AG04450 (cell line): ENCODE results near the gene SRSF2. TPM values are rescaled to one million over a fixed set of nuclear protein-coding genes. Genes with fewer than 3 reads are reported as not detected.

Experiments
- CTCF ChIA-PET: fragments of 300-600, 350-600 bp; formaldehyde crosslinking; extraction: SDS; loops from one replicate; lab custom pipeline; 2022; ENCODE audit warnings: antibody characterized with exemption, inconsistent platforms; lab: Charles Lee
- POLR2A ChIA-PET: fragments of 350-600 bp; formaldehyde crosslinking; extraction: SDS; loops from one replicate; lab custom pipeline; 2021; ENCODE audit warnings: antibody characterized with exemption, inconsistent platforms; lab: Yijun Ruan, JAX
- DNase-seq: peaks from one replicate; pipeline ENCODE4 v3.0.0-alpha.2; 2011; ENCODE audit warnings: low read depth, low spot score
- H3K27ac ChIP-seq: one replicate; pipeline ENCODE4 v1.5.1; 2012; ENCODE audit warnings: low read depth, low read length, control low read depth
- H3K27me3 ChIP-seq: one replicate; pipeline ENCODE4 v1.6.0; 2012; ENCODE audit warnings: low read length; ENCODE audit not compliant: control insufficient read depth, insufficient read depth
- H3K4me3 ChIP-seq: 2 replicates; pipeline ENCODE4 v1.5.1; 2011; ENCODE audit warnings: mild to moderate bottlenecking, low read depth, low read length, control low read depth
- H3K9me3 ChIP-seq: 2 replicates; pipeline ENCODE4 v1.5.1; 2012; ENCODE audit warnings: low read length; ENCODE audit not compliant: control insufficient read depth, insufficient read depth
- CTCF ChIP-seq: IDR thresholded peaks from 2 replicates; pipeline ENCODE4 v1.5.1; 2011; ENCODE audit warnings: low read depth, low read length, control low read depth, inconsistent platforms
- polyA plus RNA-seq: library from polyadenylated mRNA; depleted of rRNA; stranded (reverse); fragments of >200 nt; gene quantifications from 2 replicates; pipeline ENCODE4 v1.2.3, GENCODE V29; 2011

Gene SRSF2
- polyA plus RNA-seq, 1 experiment: 184 TPM

GRCh38 chr17:76689859-76690258, 47.3 kb downstream of the SRSF2 start:
- ChIA-PET CTCF (interaction anchor here (1.0 to 2.7 kb wide), 4 partner anchors 8 to 66 kb away, joined by 4 to 7 read pairs (median 4); no protein-coding TSS in a partner anchor), POLR2A (interaction anchor here (0.7 to 1.4 kb wide), 2 partner anchors 11 to 114 kb away, joined by 4 to 5 read pairs; no protein-coding TSS in a partner anchor)
- no peak overlapping the region for H3K27ac ChIP-seq
- no peak for TF ChIP-seq CTCF
- no peaks in the 10 kb centered on the region for H3K9me3 ChIP-seq
- no peak overlapping the region for H3K4me3 ChIP-seq
- no peak for DNase-seq
- H3K27me3 ChIP-seq: no peaks in the 10 kb centered on the region

GRCh38 chr17:76688165-76688622, 48.9 kb downstream of the SRSF2 start:
- DNase-seq: no peak
- CTCF ChIA-PET: interaction anchor here (0.6 to 1.5 kb wide), 2 partner anchors 159 to 385 kb away, joined by 3 to 5 read pairs; no protein-coding TSS in a partner anchor
- Histone ChIP-seq H3K27ac (peak overlapping the region; percentile 82), H3K27me3 (no peaks in the 10 kb centered on the region), H3K4me3 (peak overlapping the region; percentile 25), H3K9me3 (no peaks in the 10 kb centered on the region)
- POLR2A ChIA-PET: interaction anchor here (0.6 to 1.9 kb wide), 7 partner anchors 13 to 38 kb away, joined by 3 to 9 read pairs (median 6); partner anchors contain the start of genes JMJD6 and METTL23
- no peak for TF ChIP-seq CTCF

GRCh38 chr17:76687298-76688164, 49.6 kb downstream of the SRSF2 start:
- Histone ChIP-seq H3K27ac (no peak overlapping the region), H3K4me3 (no peak overlapping the region), H3K27me3 (no peaks in the 10 kb centered on the region), H3K9me3 (no peaks in the 10 kb centered on the region)
- DNase-seq: no peak
- POLR2A ChIA-PET: interaction anchor here (0.5 to 1.9 kb wide), 4 partner anchors 16 to 38 kb away, joined by 3 to 9 read pairs (median 6); no protein-coding TSS in a partner anchor
- CTCF ChIA-PET: interaction anchor here (1.5 kb wide), 1 partner anchor 159 kb away, joined by 3 read pairs; no protein-coding TSS in a partner anchor
- TF ChIP-seq CTCF: no peak

GRCh38 chr17:76686538-76687297, 50.4 kb downstream of the SRSF2 start:
- no peaks in the 10 kb centered on the region for H3K9me3 ChIP-seq
- POLR2A ChIA-PET: interaction anchor here (0.5 to 0.6 kb wide), 2 partner anchors 15 to 39 kb away, joined by 3 read pairs; no protein-coding TSS in a partner anchor

More at GRCh38 chr17:76686538-76687297, 50.4 kb downstream of the SRSF2 start:
- no peak for DNase-seq
- no peak for TF ChIP-seq CTCF
- H3K27me3 ChIP-seq: no peaks in the 10 kb centered on the region
- no peak overlapping the region for H3K4me3 ChIP-seq
- CTCF ChIA-PET: no interaction called here
- H3K27ac ChIP-seq: no peak overlapping the region
